Stimulated activated naive CD4-positive, alpha-beta T cell (primary cell): ENCODE measurements around the gene ABHD2.

ENCODE experiments used
- DNase-seq, 6 experiments: peaks; one replicate each; lab custom pipeline; 2025; lab: John Stamatoyannopoulos, UW

ABHD2 gene

GRCh38 chr15:89195836-89196235 lies 107.6 kb downstream of the ABHD2 start:
- DNase-seq, result no peak

GRCh38 chr15:89196241-89196640 lies 108.0 kb downstream of the ABHD2 start:
- DNase-seq, result no peak

- DNase-seq, result no peak
Observed at GRCh38 chr15:89196994-89197393, 108.7 kb downstream of the ABHD2 start.

GRCh38 chr15:89197503-89197971 lies 109.3 kb downstream of the ABHD2 start:
- no peak for DNase-seq

- no peak for DNase-seq
Observed at GRCh38 chr15:89198196-89198595, 109.9 kb downstream of the ABHD2 start.

GRCh38 chr15:89198934-89199333 lies 110.7 kb downstream of the ABHD2 start:
- DNase-seq, result no peak

- DNase-seq, result no peak
Observed at GRCh38 chr15:89199746-89200145, 111.5 kb downstream of the ABHD2 start.

GRCh38 chr15:89200182-89200581 lies 111.9 kb downstream of the ABHD2 start:
- DNase-seq, result no peak

- no peak for DNase-seq
Observed at GRCh38 chr15:89201465-89202005, 113.3 kb downstream of the ABHD2 start.

- no peak for DNase-seq
Observed at GRCh38 chr15:89203705-89204273, 115.5 kb downstream of the ABHD2 start.

GRCh38 chr15:89205991-89206585 lies 117.8 kb downstream of the ABHD2 start:
- DNase-seq, result no peak

GRCh38 chr15:89206908-89207331 lies 118.7 kb downstream of the ABHD2 start:
- peak; percentile 22 to 65 (median 52) for DNase-seq

GRCh38 chr15:89208256-89208655 lies 120.0 kb downstream of the ABHD2 start:
- no peak for DNase-seq

GRCh38 chr15:89209057-89209456 lies 120.8 kb downstream of the ABHD2 start:
- DNase-seq, result no peak

- no peak for DNase-seq
Observed at GRCh38 chr15:89211678-89212170, 123.5 kb downstream of the ABHD2 start.

- no peak for DNase-seq
Observed at GRCh38 chr15:89215627-89216026, 127.4 kb downstream of the ABHD2 start.

GRCh38 chr15:89217031-89217430 lies 128.8 kb downstream of the ABHD2 start:
- no peak for DNase-seq

GRCh38 chr15:89217686-89218376 lies 129.6 kb downstream of the ABHD2 start:
- no peak for DNase-seq

GRCh38 chr15:89218531-89218930 lies 130.3 kb downstream of the ABHD2 start:
- no peak for DNase-seq

GRCh38 chr15:89221543-89221942 lies 133.3 kb downstream of the ABHD2 start, which contains the start of gene RLBP1:
TSS of gene RLBP1 (minus strand) at chr15:89221579. CDS start at chr15:89218975, 2,604 bp downstream.
- no peak for DNase-seq

- no peak for DNase-seq
Observed at GRCh38 chr15:89225588-89225987, 137.3 kb downstream of the ABHD2 start.

- no peak for DNase-seq
Observed at GRCh38 chr15:89226359-89227221, 138.3 kb downstream of the ABHD2 start.
